HUES64 (cell line): ENCODE data around the gene PIK3R2. TPM values are rescaled to one million over a fixed set of nuclear protein-coding genes. Genes with fewer than 3 reads are reported as not detected.
"Not testable (repeated sequence)": the region's sequence is repeated elsewhere in the genome, so short reads cannot be mapped to it uniquely, and the experiment has no call there.

ENCODE experiments used
- H3K27ac ChIP-seq: 2 replicates; pipeline ENCODE4 v1.7.0; 2013; ENCODE audit warnings: low read depth, low read length, inconsistent platforms
- H3K27me3 ChIP-seq: 2 replicates; pipeline ENCODE4 v1.6.1; 2013; ENCODE audit warnings: mild to moderate bottlenecking, low read length; ENCODE audit not compliant: insufficient read depth
- H3K36me3 ChIP-seq: 2 replicates; pipeline ENCODE4 v1.6.1; 2013; ENCODE audit warnings: mild to moderate bottlenecking, low read length; ENCODE audit not compliant: insufficient read depth
- H3K4me1 ChIP-seq: 2 replicates; pipeline ENCODE4 v1.6.1; 2013; ENCODE audit warnings: mild to moderate bottlenecking, low read length, moderate library complexity; ENCODE audit not compliant: insufficient read depth
- H3K4me3 ChIP-seq: 2 replicates; pipeline ENCODE4 v1.5.1; 2013; ENCODE audit warnings: mild to moderate bottlenecking, low read length, moderate library complexity
- H3K9ac ChIP-seq: 2 replicates; pipeline ENCODE4 v1.6.1; 2013; ENCODE audit warnings: mild to moderate bottlenecking, low read depth, low read length
- H3K9me3 ChIP-seq: 2 replicates; pipeline ENCODE4 v1.6.1; 2013; ENCODE audit warnings: low read depth, low read length; ENCODE audit not compliant: insufficient read depth
- WGBS: fragments of 150-250, 120-280 bp; methylation state at CpG from one replicate; pipeline ENCODE4 v1.1.7; 2013; ENCODE audit warnings: missing lambda C conversion rate; 5-methylcytosine and 5-hydroxymethylcytosine counted together
- polyA plus RNA-seq, 2 experiments: library from polyadenylated mRNA; stranded (reverse); fragments of 50-300 nt; gene quantifications; one replicate each; pipeline ENCODE4 v1.2.3, GENCODE V29; 2013

The PIK3R2 gene
- 42.3 TPM for polyA plus RNA-seq (2013, experiment 1 of 2)
- polyA plus RNA-seq (2013, experiment 2 of 2), result 48.1 TPM

- H3K9me3 ChIP-seq, result no peaks in the 10 kb centered on the region
- H3K4me3 ChIP-seq, result peak within 1 kb of the TSS; percentile 70
- no peaks in the 10 kb centered on the region for H3K27me3 ChIP-seq
- H3K9ac ChIP-seq, result peak within 1 kb of the TSS; percentile 96
- peaks cover 4% of the 10 kb centered on the region; the same call in 1 of the 2 replicates for H3K36me3 ChIP-seq
- under 1% methylated on average over 86 of the region's 86 CpGs for WGBS
- H3K4me1 ChIP-seq, result peaks cover 9% of the 10 kb centered on the region
- peak within 1 kb of the TSS; percentile 96 for H3K27ac ChIP-seq
These were observed at the start of gene PIK3R2 for GRCh38 chr19:18152817-18153555. PIK3R2 (plus strand) TSS chr19:18153163; CDS start chr19:18155880, 2,717 bp downstream.

- no peaks in the 10 kb centered on the region for H3K9me3 ChIP-seq
- peak overlapping the region; percentile 67 for H3K4me3 ChIP-seq
- peak overlapping the region; percentile 20; the same call in 1 of the 2 replicates for H3K27ac ChIP-seq
- WGBS, result 68% methylated on average over 5 of the region's 5 CpGs
- H3K36me3 ChIP-seq, result no peaks in the 10 kb centered on the region
- peak overlapping the region; percentile 20; the same call in 1 of the 2 replicates for H3K9ac ChIP-seq
- peaks cover 3% of the 10 kb centered on the region; the same call in 1 of the 2 replicates for H3K4me1 ChIP-seq
- H3K27me3 ChIP-seq, result peaks cover 15% of the 10 kb centered on the region
These were observed 48.2 kb upstream of the PIK3R2 start for GRCh38 chr19:18104793-18105131.

- not testable (repeated sequence) for H3K36me3 ChIP-seq, H3K9ac ChIP-seq, H3K27ac ChIP-seq, H3K4me3 ChIP-seq, H3K4me1 ChIP-seq, H3K9me3 ChIP-seq
- 76% methylated on average over 7 of the region's 7 CpGs for WGBS
- H3K27me3 ChIP-seq, result peaks cover 15% of the 10 kb centered on the region
These were observed 47.7 kb upstream of the PIK3R2 start for GRCh38 chr19:18105259-18105658.

- no peak overlapping the region for H3K9ac ChIP-seq
- WGBS, result 89% methylated on average over 9 of the region's 9 CpGs
- peaks cover 18% of the 10 kb centered on the region for H3K27me3 ChIP-seq
- H3K9me3 ChIP-seq, result no peaks in the 10 kb centered on the region
- no peak overlapping the region for H3K4me3 ChIP-seq
- no peaks in the 10 kb centered on the region for H3K4me1 ChIP-seq
- no peak overlapping the region for H3K27ac ChIP-seq
- H3K36me3 ChIP-seq, result no peaks in the 10 kb centered on the region
These were observed 45.7 kb upstream of the PIK3R2 start for GRCh38 chr19:18107235-18107634.

GRCh38 chr19:18108897-18109296 is 44.1 kb upstream of the PIK3R2 start:
- Histone ChIP-seq H3K9me3 (no peaks in the 10 kb centered on the region), H3K9ac (no peak overlapping the region), H3K27me3 (peaks cover 18% of the 10 kb centered on the region), H3K27ac (no peak overlapping the region), H3K4me1 (no peaks in the 10 kb centered on the region), H3K4me3 (no peak overlapping the region; the same call in 1 of the 2 replicates), H3K36me3 (no peaks in the 10 kb centered on the region)
- WGBS, result 68% methylated on average over 2 of the region's 2 CpGs

- WGBS, result 37% methylated on average over 12 of the region's 12 CpGs
- Histone ChIP-seq H3K9me3 (no peaks in the 10 kb centered on the region), H3K27ac (no peak overlapping the region), H3K27me3 (peaks cover 18% of the 10 kb centered on the region), H3K4me1 (no peaks in the 10 kb centered on the region), H3K4me3 (peak overlapping the region; percentile 77), H3K9ac (no peak overlapping the region), H3K36me3 (no peaks in the 10 kb centered on the region)
These were observed 43.6 kb upstream of the PIK3R2 start for GRCh38 chr19:18109341-18109732.

- Histone ChIP-seq H3K36me3 (no peaks in the 10 kb centered on the region), H3K9ac (peak overlapping the region; percentile 40; the same call in 1 of the 2 replicates), H3K4me3 (peak overlapping the region; percentile 77), H3K27me3 (peaks cover 18% of the 10 kb centered on the region), H3K4me1 (no peaks in the 10 kb centered on the region), H3K27ac (no peak overlapping the region), H3K9me3 (no peaks in the 10 kb centered on the region)
- WGBS, result 2% methylated on average over 92 of the region's 92 CpGs
These were observed 43.0 kb upstream of the PIK3R2 start for GRCh38 chr19:18109733-18110608.

GRCh38 chr19:18110609-18111232 is 42.2 kb upstream of the PIK3R2 start:
- no peaks in the 10 kb centered on the region for H3K36me3 ChIP-seq
- peaks cover 18% of the 10 kb centered on the region for H3K27me3 ChIP-seq
- H3K9ac ChIP-seq, result no peak overlapping the region
- no peak overlapping the region for H3K27ac ChIP-seq
- no peaks in the 10 kb centered on the region for H3K4me1 ChIP-seq
- 42% methylated on average over 22 of the region's 22 CpGs for WGBS
- H3K4me3 ChIP-seq, result peak overlapping the region; percentile 77
- H3K9me3 ChIP-seq, result no peaks in the 10 kb centered on the region

- peaks cover 4% of the 10 kb centered on the region; the same call in 1 of the 2 replicates for H3K4me1 ChIP-seq
- H3K27ac ChIP-seq, result no peak overlapping the region
- H3K27me3 ChIP-seq, result peaks cover 18% of the 10 kb centered on the region
- H3K4me3 ChIP-seq, result no peak overlapping the region
- no peaks in the 10 kb centered on the region for H3K9me3 ChIP-seq
- whole genome bisulfite sequencing, result 31% methylated on average over 9 of the region's 9 CpGs
- H3K9ac ChIP-seq, result no peak overlapping the region
- H3K36me3 ChIP-seq, result no peaks in the 10 kb centered on the region
These were observed 39.9 kb upstream of the PIK3R2 start for GRCh38 chr19:18112989-18113478.

- no peaks in the 10 kb centered on the region for H3K9me3 ChIP-seq
- H3K9ac ChIP-seq, result no peak overlapping the region
- 94% methylated on average over 5 of the region's 5 CpGs for WGBS
- peaks cover 13% of the 10 kb centered on the region for H3K27me3 ChIP-seq
- H3K4me1 ChIP-seq, result peaks cover 4% of the 10 kb centered on the region; the same call in 1 of the 2 replicates
- H3K27ac ChIP-seq, result no peak overlapping the region
- no peak overlapping the region for H3K4me3 ChIP-seq
- no peaks in the 10 kb centered on the region for H3K36me3 ChIP-seq
These were observed 39.1 kb upstream of the PIK3R2 start for GRCh38 chr19:18113827-18114226.
